DND-41 (cell line): ENCODE data around the gene ARPP21.

Experiments
- ATAC-seq: fragments of 200-7000 bp; cut with Tn5 transposase; 3 replicates; pipeline ENCODE4 v1.9.1; 2021; ENCODE audit warnings: low read depth; ENCODE audit not compliant: insufficient read depth
- DNase-seq: peaks from one replicate; pipeline ENCODE4 v3.0.0-alpha.2; 2020
- H2AFZ ChIP-seq: 2 replicates; pipeline ENCODE4 v1.6.0; 2012; ENCODE audit warnings: low read depth, low read length
- H3K27ac ChIP-seq: 2 replicates; pipeline ENCODE4 v1.5.1; 2012; ENCODE audit warnings: low read length, inconsistent platforms
- H3K27me3 ChIP-seq: fragments of 200-600 bp; sonication (generic); 2 replicates; pipeline ENCODE4 v1.6.0; 2012; ENCODE audit warnings: low read length, mild to moderate bottlenecking, inconsistent platforms; ENCODE audit not compliant: insufficient read depth, poor library complexity
- H3K36me3 ChIP-seq: 2 replicates; pipeline ENCODE4 v1.5.1; 2012; ENCODE audit warnings: low read length, inconsistent platforms; ENCODE audit not compliant: insufficient read depth
- H3K4me1 ChIP-seq: 2 replicates; pipeline ENCODE4 v1.5.1; 2012; ENCODE audit warnings: mild to moderate bottlenecking, low read length; ENCODE audit not compliant: insufficient read depth
- H3K4me2 ChIP-seq: 2 replicates; pipeline ENCODE4 v1.6.0; 2012; ENCODE audit warnings: mild to moderate bottlenecking, moderate library complexity, low read length, inconsistent platforms; ENCODE audit not compliant: insufficient read depth
- H3K4me3 ChIP-seq, 2 experiments: fragments of 200-600 bp in 1 of 2; shearing (Covaris generic) in 1 of 2; 2 replicates each; pipeline ENCODE4 v1.5.1; 2012 to 2016; ENCODE audit warnings: inconsistent platforms in 2 of 2, low read length in 2 of 2, mild to moderate bottlenecking in 2 of 2, low read depth in 1 of 2, moderate library complexity in 1 of 2
- H3K79me2 ChIP-seq: 2 replicates; pipeline ENCODE4 v1.6.0; 2012; ENCODE audit warnings: low read length, inconsistent platforms; ENCODE audit not compliant: insufficient read depth
- H3K9ac ChIP-seq: 2 replicates; pipeline ENCODE4 v1.6.0; 2012; ENCODE audit warnings: low read depth, mild to moderate bottlenecking, inconsistent platforms, low read length, moderate library complexity
- H3K9me3 ChIP-seq: 2 replicates; pipeline ENCODE4 v1.5.1; 2012; ENCODE audit warnings: low read length, moderate library complexity, mild to moderate bottlenecking, inconsistent platforms; ENCODE audit not compliant: insufficient read depth, severe bottlenecking
- H4K20me1 ChIP-seq: 2 replicates; pipeline ENCODE4 v1.6.0; 2012; ENCODE audit warnings: low read length; ENCODE audit not compliant: insufficient read depth
- EZH2 ChIP-seq: IDR thresholded peaks from 3 replicates; pipeline ENCODE4 v1.6.1; 2012; ENCODE audit warnings: borderline replicate concordance, low read depth, mild to moderate bottlenecking, moderate library complexity, low read length, inconsistent platforms; ENCODE audit not compliant: severe bottlenecking
- TF ChIP-seq, protein P1 (sequence below): IDR thresholded peaks from 2 replicates; pipeline ENCODE4 v1.5.1; 2012; ENCODE audit warnings: borderline replicate concordance, low read length, moderate library complexity, mild to moderate bottlenecking; ENCODE audit not compliant: poor library complexity, severe bottlenecking; ENCODE audit errors: extremely low read depth

ARPP21 gene

DNA sequence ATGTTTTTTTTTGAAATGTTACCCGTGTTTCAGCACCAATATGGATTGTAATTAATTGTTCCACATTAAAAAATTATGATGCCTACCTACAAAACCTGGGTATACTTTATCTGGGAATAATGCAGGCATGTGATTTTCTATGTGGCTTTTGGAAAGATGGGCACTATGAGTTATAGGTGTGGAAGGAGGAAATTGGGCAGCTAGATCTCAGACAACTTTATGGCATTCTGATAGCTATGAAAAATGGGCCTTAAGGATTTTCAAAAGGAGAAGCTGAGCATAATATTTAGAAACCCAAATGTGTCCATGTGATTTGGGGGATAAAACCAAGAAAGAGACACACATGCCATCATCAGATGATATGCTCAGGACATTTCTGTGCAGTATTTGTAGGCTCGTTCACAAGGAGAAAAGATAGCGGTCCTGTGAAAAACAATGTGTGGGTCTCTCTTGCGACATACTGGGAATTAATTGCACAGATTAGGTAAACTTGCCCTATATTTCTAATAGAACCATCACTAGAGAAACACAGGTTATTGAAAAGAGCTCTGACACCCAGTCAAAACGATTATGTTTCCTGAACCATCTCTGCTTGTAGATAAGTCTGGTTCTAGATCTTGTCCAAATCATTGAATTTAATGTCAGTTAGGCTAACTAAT is 35.3 kb downstream of the ARPP21 start:
- DNase-seq (no peak), ATAC-seq (0 out of 3 replicates have a peak, but pooled peaks have one; percentile 2)
- Histone ChIP-seq H3K27me3 (no peaks in the 10 kb centered on the region), H3K9ac (no peak overlapping the region), H3K79me2 (peaks cover 100% of the 10 kb centered on the region), H3K4me2 (peak overlapping the region; percentile 7; the same call in 1 of the 2 replicates), H3K27ac (peak overlapping the region; percentile 60), H3K9me3 (no peaks in the 10 kb centered on the region), H3K4me1 (peaks cover 92% of the 10 kb centered on the region), H4K20me1 (peaks cover 42% of the 10 kb centered on the region), H3K4me3 (no peak overlapping the region), H2AFZ (no peak overlapping the region), H3K36me3 (peaks cover 91% of the 10 kb centered on the region)
- TF ChIP-seq, protein P1, sequence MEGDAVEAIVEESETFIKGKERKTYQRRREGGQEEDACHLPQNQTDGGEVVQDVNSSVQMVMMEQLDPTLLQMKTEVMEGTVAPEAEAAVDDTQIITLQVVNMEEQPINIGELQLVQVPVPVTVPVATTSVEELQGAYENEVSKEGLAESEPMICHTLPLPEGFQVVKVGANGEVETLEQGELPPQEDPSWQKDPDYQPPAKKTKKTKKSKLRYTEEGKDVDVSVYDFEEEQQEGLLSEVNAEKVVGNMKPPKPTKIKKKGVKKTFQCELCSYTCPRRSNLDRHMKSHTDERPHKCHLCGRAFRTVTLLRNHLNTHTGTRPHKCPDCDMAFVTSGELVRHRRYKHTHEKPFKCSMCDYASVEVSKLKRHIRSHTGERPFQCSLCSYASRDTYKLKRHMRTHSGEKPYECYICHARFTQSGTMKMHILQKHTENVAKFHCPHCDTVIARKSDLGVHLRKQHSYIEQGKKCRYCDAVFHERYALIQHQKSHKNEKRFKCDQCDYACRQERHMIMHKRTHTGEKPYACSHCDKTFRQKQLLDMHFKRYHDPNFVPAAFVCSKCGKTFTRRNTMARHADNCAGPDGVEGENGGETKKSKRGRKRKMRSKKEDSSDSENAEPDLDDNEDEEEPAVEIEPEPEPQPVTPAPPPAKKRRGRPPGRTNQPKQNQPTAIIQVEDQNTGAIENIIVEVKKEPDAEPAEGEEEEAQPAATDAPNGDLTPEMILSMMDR, result no peak
- TF ChIP-seq EZH2, result no peak

DNA sequence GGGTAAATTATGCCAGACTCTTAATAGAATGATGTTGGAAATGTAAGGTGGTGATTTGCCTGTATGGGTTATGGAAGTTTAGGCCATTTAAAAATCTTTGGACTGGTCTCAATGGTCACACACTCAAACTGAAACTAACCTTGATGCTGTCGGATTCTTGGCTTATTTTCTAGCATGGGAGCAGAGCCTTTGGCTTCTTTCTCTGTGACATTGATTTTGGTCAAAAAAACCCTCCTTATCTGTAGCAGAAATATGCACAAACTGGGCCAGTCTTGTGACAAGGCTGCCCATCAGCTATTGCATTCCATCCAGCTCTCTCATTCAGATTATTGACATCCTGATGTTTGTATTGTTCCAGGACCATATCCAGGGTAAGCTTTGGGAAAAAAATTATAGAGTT is 35.9 kb downstream of the ARPP21 start:
- H3K27ac ChIP-seq, result peak overlapping the region; percentile 60
- peaks cover 37% of the 10 kb centered on the region for H4K20me1 ChIP-seq
- DNase-seq (no peak), ATAC-seq (no peak; the same call in 2 of the 3 replicates)
- H3K79me2 ChIP-seq, result peaks cover 100% of the 10 kb centered on the region
- no peaks in the 10 kb centered on the region for H3K27me3 ChIP-seq
- no peak overlapping the region for H2AFZ ChIP-seq
- H3K4me2 ChIP-seq, result no peak overlapping the region
- H3K4me3 ChIP-seq, result no peak overlapping the region
- peaks cover 91% of the 10 kb centered on the region for H3K36me3 ChIP-seq
- H3K4me1 ChIP-seq, result peaks cover 90% of the 10 kb centered on the region
- no peak overlapping the region for H3K9ac ChIP-seq
- TF ChIP-seq, protein P1, result no peak
- TF ChIP-seq EZH2, result no peak
- H3K9me3 ChIP-seq, result no peaks in the 10 kb centered on the region

DNA sequence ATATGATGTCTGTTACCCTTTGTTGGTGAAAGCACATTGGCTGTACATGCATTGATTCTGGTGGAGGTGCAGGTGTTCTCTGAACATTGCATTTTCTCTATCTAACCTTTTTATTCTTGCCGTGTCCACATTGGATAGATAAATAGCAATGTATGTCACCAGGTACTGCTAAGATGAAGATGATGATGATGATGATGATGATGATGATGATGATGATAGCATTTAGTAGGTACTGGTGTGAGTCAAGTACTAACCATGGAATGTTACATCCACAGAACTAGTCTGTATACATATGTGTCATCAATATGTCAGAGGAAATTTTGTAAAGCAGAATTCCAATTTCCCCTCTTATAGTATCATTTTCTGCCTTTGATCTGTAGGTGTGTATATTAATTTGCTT is 36.3 kb downstream of the ARPP21 start:
- H3K4me2 ChIP-seq, result no peak overlapping the region
- H3K4me3 ChIP-seq, result no peak overlapping the region
- no peaks in the 10 kb centered on the region for H3K9me3 ChIP-seq
- H3K36me3 ChIP-seq, result peaks cover 91% of the 10 kb centered on the region
- peak overlapping the region; percentile 60 for H3K27ac ChIP-seq
- H3K27me3 ChIP-seq, result no peaks in the 10 kb centered on the region
- H3K9ac ChIP-seq, result no peak overlapping the region
- peaks cover 100% of the 10 kb centered on the region for H3K79me2 ChIP-seq
- ATAC-seq (no peak), DNase-seq (no peak)
- peaks cover 33% of the 10 kb centered on the region for H4K20me1 ChIP-seq
- H2AFZ ChIP-seq, result no peak overlapping the region
- H3K4me1 ChIP-seq, result peaks cover 88% of the 10 kb centered on the region
- TF ChIP-seq, protein P1, result no peak
- TF ChIP-seq EZH2, result no peak
